Stimulated activated CD4-positive, alpha-beta T cell treated with anti-CD3 and anti-CD28 coated beads, Interleukin-4, amount 100 ng/mL, for 4 hours (primary cell): ENCODE measurements around the gene RBM8A.

ENCODE experiments used
- DNase-seq, 2 experiments: peaks; one replicate each; pipeline ENCODE4 v3.0.0-alpha.2; 2020

The RBM8A gene

DNA sequence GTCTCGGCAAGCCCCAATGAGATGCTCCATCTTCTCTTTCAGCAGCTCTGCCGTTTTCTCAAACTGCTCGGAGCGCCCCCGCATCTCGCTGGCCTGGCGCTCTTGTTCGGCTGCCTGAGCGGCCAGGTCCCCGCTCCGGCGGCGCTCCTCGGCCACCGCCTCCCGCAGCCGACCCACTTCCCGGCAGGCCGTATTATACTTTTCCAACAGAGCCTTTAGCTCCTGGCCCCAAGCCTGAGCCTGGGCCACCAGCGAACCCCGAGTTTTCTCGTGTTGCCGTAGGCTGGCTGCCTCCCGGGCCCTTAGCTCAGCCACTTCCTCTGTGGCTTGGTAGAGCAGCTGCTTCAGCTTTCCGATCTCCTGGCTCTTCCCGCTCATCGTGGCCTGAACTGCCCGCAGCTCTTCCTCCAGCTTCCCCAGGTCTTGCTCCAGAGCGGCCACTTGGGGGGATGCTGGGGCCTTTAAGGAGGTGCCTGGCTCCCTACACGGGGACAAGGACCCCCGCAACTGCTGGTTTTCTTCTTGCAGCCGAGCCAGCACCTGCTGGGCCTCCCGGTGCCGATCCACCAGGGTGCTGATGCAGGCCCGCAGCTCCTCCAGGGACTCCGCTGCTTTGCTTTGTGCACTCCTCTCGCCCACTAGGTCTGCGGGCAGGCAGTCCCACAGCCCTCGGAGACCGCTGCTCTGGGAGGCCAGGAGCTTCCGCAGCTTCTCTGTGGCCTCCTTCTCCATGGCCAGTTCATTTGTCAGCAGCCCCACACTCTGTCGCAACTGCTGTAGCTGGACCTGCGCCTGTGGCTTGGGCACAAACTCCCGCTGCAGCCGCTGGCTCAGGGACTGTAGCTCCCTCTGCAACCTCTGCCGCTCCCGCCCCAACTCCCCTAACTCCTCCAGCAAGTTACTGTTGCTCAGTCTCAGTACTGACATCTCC is 55.0 kb downstream of the RBM8A start:
- peak; percentile 10 to 28 for DNase-seq
